H1 (cell line): ENCODE measurements around the gene SCNN1B.

Source experiments
- CBX8 ChIP-seq: fragments of 300-800, 300-1000 bp; sonication (generic); IDR thresholded peaks from 2 replicates; pipeline ENCODE4 v1.7.1; 2016; ENCODE audit warnings: low read depth, low read length, borderline replicate concordance
- CEBPB ChIP-seq: IDR thresholded peaks from 2 replicates; pipeline ENCODE4 v1.6.1; 2012; ENCODE audit warnings: low read depth, low read length
- CHD2 ChIP-seq: IDR thresholded peaks from 2 replicates; pipeline ENCODE4 v1.6.1; 2012; ENCODE audit warnings: low read length, improper control_type of control experiment
- CREB1 ChIP-seq: IDR thresholded peaks from 2 replicates; pipeline ENCODE4 v1.6.1; 2012; ENCODE audit warnings: inconsistent platforms
- CTCF ChIP-seq, 3 experiments: IDR thresholded peaks; 1 replicate in 2 of 3; 2 replicates in 1 of 3; pipeline versions ENCODE4 v1.5.1 to v1.6.1; 2011; ENCODE audit warnings: low read length in 3 of 3, mild to moderate bottlenecking in 3 of 3, inconsistent platforms in 2 of 3, low read depth in 1 of 3, moderate library complexity in 1 of 3; ENCODE audit not compliant: insufficient read depth in 1 of 3; ENCODE audit errors: control extremely low read depth in 1 of 3
- EZH2 ChIP-seq: fragments of 200-600 bp; sonication (generic); IDR thresholded peaks from 2 replicates; pipeline ENCODE4 v1.7.1; 2012; ENCODE audit warnings: low read depth, mild to moderate bottlenecking, moderate library complexity, low read length, inconsistent platforms; ENCODE audit not compliant: severe bottlenecking
- GABPA ChIP-seq: IDR thresholded peaks from 2 replicates; pipeline ENCODE4 v1.6.1; 2011; ENCODE audit warnings: mild to moderate bottlenecking, low read length, moderate library complexity, borderline replicate concordance; ENCODE audit not compliant: insufficient read depth
- MAX ChIP-seq: IDR thresholded peaks from 2 replicates; pipeline ENCODE4 v1.6.1; 2012; ENCODE audit warnings: inconsistent platforms
- RAD21 ChIP-seq, 2 experiments: IDR thresholded peaks in 1 of 2; conservative IDR thresholded peaks in 1 of 2; 2 replicates each; pipeline ENCODE4 v1.6.1; 2011; ENCODE audit warnings: low read depth in 2 of 2, low read length in 2 of 2, improper control_type of control experiment in 1 of 2, inconsistent platforms in 1 of 2, mild to moderate bottlenecking in 1 of 2, moderate library complexity in 1 of 2
- SIN3A ChIP-seq, 2 experiments: IDR thresholded peaks in 1 of 2; conservative IDR thresholded peaks in 1 of 2; 2 replicates each; pipeline ENCODE4 v1.6.1; 2011 to 2012; ENCODE audit warnings: low read length in 2 of 2, improper control_type of control experiment in 1 of 2, low read depth in 1 of 2, mild to moderate bottlenecking in 1 of 2
- USF2 ChIP-seq: IDR thresholded peaks from 2 replicates; pipeline ENCODE4 v1.6.1; 2011; ENCODE audit warnings: low read length, improper control_type of control experiment
- ZNF274 ChIP-seq: IDR thresholded peaks from 2 replicates; pipeline ENCODE4 v1.7.0; 2012; ENCODE audit warnings: low read length, borderline replicate concordance; ENCODE audit errors: extremely low read depth

GRCh38 chr16:23397464-23397863 lies 95.4 kb downstream of the SCNN1B start:
- TF ChIP-seq CEBPB (no peak), SIN3A (conservative IDR thresholded peaks at IDR 0.05 in 1 of 2, IDR thresholded peaks at IDR 0.05 in 1 of 2; ENCODE audit: low read depth in 1 of 2, low read length in 2 of 2) (no peak), CBX8 (no peak), CTCF (IDR thresholded peaks at IDR 0.05; ENCODE audit: control extremely low read depth in 1 of 3, insufficient read depth in 1 of 3, low read depth in 1 of 3, low read length in 3 of 3) (no peak), EZH2 (no peak), MAX (no peak), GABPA (no peak), CREB1 (no peak), CHD2 (no peak), ZNF274 (no peak), RAD21 (IDR thresholded peaks at IDR 0.05 in 1 of 2, conservative IDR thresholded peaks at IDR 0.05 in 1 of 2; ENCODE audit: low read depth in 2 of 2, low read length in 2 of 2) (no peak), USF2 (no peak)
